Transverse colon (tissue), 4 donors: Measurements from ENCODE around the gene SRSF9. TPM values are rescaled to one million over a fixed set of nuclear protein-coding genes. Genes with fewer than 3 reads are reported as not detected.

Experiments used
- DNase-seq: peaks from one replicate; pipeline ENCODE4 v3.0.0-alpha.2; 2019
- H3K27ac ChIP-seq, 4 donors: fragments of 200-600 bp; sonication (generic); 2 replicates each; pipeline ENCODE4 v1.5.1; 2016 to 2018; ENCODE audit warnings: inconsistent platforms in 4 of 4
- H3K27me3 ChIP-seq: fragments of 200-600 bp; sonication (generic); 2 replicates; pipeline ENCODE4 v1.5.1; 2017; ENCODE audit warnings: inconsistent platforms
- H3K36me3 ChIP-seq, 4 donors: fragments of 200-600 bp; sonication (generic); 2 replicates each; pipeline ENCODE4 v1.5.1; 2017 to 2019; ENCODE audit warnings: inconsistent platforms in 4 of 4
- H3K4me1 ChIP-seq, 4 donors: fragments of 200-600 bp; sonication (generic); 2 replicates each; pipeline ENCODE4 v1.5.1; 2017 to 2020; ENCODE audit warnings: inconsistent platforms in 4 of 4
- H3K4me3 ChIP-seq, 4 donors: fragments of 200-600 bp; sonication (generic); 1 replicate in 1 of 4; 2 replicates in 3 of 4; pipeline versions ENCODE4 v1.5.1 to v1.6.1; 2017 to 2019; ENCODE audit warnings: inconsistent platforms in 4 of 4
- H3K9me3 ChIP-seq, 2 donors: fragments of 200-600 bp; sonication (generic); 2 replicates each; pipeline ENCODE4 v1.5.1; 2017 to 2019; ENCODE audit warnings: inconsistent platforms in 2 of 2
- EP300 ChIP-seq: sonication (generic); formaldehyde crosslinking; IDR thresholded peaks from one replicate; pipeline ENCODE4 v1.6.1; 2017; ENCODE audit warnings: antibody characterized with exemption, low read depth
- POLR2A ChIP-seq: fragments of 450-650 bp; IDR thresholded peaks from one replicate; pipeline ENCODE4 v1.6.1; 2016; ENCODE audit warnings: antibody characterized with exemption, mild to moderate bottlenecking, moderate library complexity
- POLR2AphosphoS5 ChIP-seq, 3 donors: sonication (generic); formaldehyde crosslinking; IDR thresholded peaks; one replicate each; pipeline ENCODE4 v1.6.1; 2016; ENCODE audit warnings: antibody characterized with exemption in 3 of 3
- WGBS, 2 donors: methylation state at CpG; one replicate each; pipeline ENCODE4 v1.1.5; 2018; ENCODE audit warnings: low coverage in 1 of 2; 5-methylcytosine and 5-hydroxymethylcytosine counted together
- in situ Hi-C, 4 donors: fragments of 200-750 bp; cut with MboI; loops; one replicate each; pipeline versions ENCODE4 v1.15.0 to v1.15.1; 2017; ENCODE audit warnings: low sequenced_read_pairs in 3 of 4, low pct_ligation_motif_present in 1 of 4, low pct_unique_long_range_greater_than_20kb in 1 of 4
- intact Hi-C: fragments of 100-400 bp; cut with DNase I; formaldehyde crosslinking; loops from one replicate; pipeline ENCODE4 v1.15.1; 2023; ENCODE audit warnings: low total_unique reads
- total RNA-seq, 4 donors: library from RNA; depleted of rRNA; stranded (reverse); fragments of >200 nt; gene quantifications; one replicate each; pipeline ENCODE4 v1.1.0, GENCODE V29; 2016
- TF ChIP-seq, protein P1 (sequence below), 5 experiments: fragments of 200-600 bp in 3 of 5; fragments of 450-650 bp in 2 of 5; sonication (generic) in 3 of 5; IDR thresholded peaks; 1 replicate in 2 of 5; 2 replicates in 3 of 5; pipeline ENCODE4 v1.5.1; 2016 to 2017; ENCODE audit warnings: antibody characterized with exemption in 5 of 5, inconsistent platforms in 3 of 5, mild to moderate bottlenecking in 2 of 5, moderate library complexity in 1 of 5

The SRSF9 gene
- total RNA-seq, 4 donors from 2014 or later = 33.7 to 93.8 (median 64.5) TPM

DNA sequence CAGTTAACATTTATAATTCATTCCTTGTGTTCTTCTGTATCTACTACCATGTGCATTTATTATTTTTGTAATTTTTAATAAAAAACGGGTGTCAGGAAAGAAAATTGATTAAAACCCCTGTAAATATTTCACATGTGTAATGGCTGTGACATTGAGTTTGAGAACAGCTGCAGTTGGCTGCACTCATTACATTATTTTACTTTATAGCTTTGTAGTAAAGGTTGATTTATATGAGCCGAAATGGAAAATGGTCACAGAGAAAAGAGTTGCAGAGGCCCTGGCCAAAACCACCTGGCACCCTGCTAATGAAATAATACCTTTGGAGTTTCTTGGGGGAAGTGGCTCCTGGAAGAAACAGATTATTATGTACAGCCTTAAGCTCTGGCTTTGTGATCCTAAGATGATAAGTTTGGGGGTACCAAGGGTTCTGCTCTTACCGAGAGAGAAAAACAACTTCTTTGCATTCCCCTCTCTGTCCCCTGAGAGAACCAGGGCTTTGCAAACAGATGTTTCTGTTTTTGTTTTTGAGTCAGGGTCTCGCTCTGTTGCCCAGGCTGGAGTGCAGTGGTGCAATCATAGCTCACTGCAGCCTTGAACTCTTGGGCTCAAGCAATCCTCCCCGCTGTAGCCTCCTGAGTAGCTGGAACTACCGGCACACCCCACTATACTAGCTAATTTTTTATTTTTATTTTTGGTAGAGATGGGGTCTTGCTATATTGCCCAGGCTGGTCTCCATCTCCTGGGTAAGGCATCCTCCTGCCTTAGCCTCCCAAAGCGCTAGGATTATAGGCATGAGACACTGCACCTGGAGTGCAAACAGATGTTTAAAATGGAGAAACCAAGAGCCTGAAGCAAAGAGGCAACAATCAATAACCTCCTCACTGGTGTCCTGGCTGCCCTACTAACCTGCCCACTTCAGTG, 16.7 kb upstream of the SRSF9 start:
- Histone ChIP-seq H3K9me3 (no peaks in the 10 kb centered on the region), H3K27me3 (no peaks in the 10 kb centered on the region), H3K4me3 (no peak overlapping the region), H3K36me3 (no peaks in the 10 kb centered on the region), H3K27ac (no peak overlapping the region), H3K4me1 (no peaks in the 10 kb centered on the region)
- 76 to 83% methylated on average over 4 to 7 of the region's 7 CpGs for WGBS, 2 donors
- in situ Hi-C loops = no loop called here
- no peak for DNase-seq
- intact Hi-C loops = no loop called here
- TF ChIP-seq, protein P1, sequence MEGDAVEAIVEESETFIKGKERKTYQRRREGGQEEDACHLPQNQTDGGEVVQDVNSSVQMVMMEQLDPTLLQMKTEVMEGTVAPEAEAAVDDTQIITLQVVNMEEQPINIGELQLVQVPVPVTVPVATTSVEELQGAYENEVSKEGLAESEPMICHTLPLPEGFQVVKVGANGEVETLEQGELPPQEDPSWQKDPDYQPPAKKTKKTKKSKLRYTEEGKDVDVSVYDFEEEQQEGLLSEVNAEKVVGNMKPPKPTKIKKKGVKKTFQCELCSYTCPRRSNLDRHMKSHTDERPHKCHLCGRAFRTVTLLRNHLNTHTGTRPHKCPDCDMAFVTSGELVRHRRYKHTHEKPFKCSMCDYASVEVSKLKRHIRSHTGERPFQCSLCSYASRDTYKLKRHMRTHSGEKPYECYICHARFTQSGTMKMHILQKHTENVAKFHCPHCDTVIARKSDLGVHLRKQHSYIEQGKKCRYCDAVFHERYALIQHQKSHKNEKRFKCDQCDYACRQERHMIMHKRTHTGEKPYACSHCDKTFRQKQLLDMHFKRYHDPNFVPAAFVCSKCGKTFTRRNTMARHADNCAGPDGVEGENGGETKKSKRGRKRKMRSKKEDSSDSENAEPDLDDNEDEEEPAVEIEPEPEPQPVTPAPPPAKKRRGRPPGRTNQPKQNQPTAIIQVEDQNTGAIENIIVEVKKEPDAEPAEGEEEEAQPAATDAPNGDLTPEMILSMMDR (IDR thresholded peaks at IDR 0.05) = no peak
- TF ChIP-seq POLR2AphosphoS5 (IDR thresholded peaks at IDR 0.05) = no peak
- TF ChIP-seq POLR2A = no peak
- no peak for TF ChIP-seq EP300

GRCh38 chr12:120483621-120484020, 14.1 kb upstream of the SRSF9 start:
- TF ChIP-seq, protein P1 (IDR thresholded peaks at IDR 0.05) = no peak
- no peak for TF ChIP-seq EP300
- no peak for TF ChIP-seq POLR2AphosphoS5 (IDR thresholded peaks at IDR 0.05)
- no peak for TF ChIP-seq POLR2A
- peaks cover 0 to 5% (median 2%) of the 10 kb centered on the region in 4 donors for H3K4me1 ChIP-seq
- no peak overlapping the region for H3K27ac ChIP-seq
- in situ Hi-C loops (no loop called here), intact Hi-C loops (no loop called here)
- H3K36me3 ChIP-seq = no peaks in the 10 kb centered on the region
- no peak for DNase-seq
- H3K4me3 ChIP-seq = no peak overlapping the region
- WGBS, 2 donors = 83 to 96% methylated on average over 1 of the region's 1 CpG
- H3K27me3 ChIP-seq = no peaks in the 10 kb centered on the region
- H3K9me3 ChIP-seq = no peaks in the 10 kb centered on the region

GRCh38 chr12:120481022-120481767, 11.6 kb upstream of the SRSF9 start:
- in situ Hi-C loops = no loop called here
- intact Hi-C loops = no loop called here
- H3K36me3 ChIP-seq = no peaks in the 10 kb centered on the region
- DNase-seq = no peak
- H3K9me3 ChIP-seq = no peaks in the 10 kb centered on the region
- H3K27me3 ChIP-seq = no peaks in the 10 kb centered on the region
- no peak overlapping the region for H3K27ac ChIP-seq
- H3K4me3 ChIP-seq = no peak overlapping the region
- no peak for TF ChIP-seq POLR2AphosphoS5 (IDR thresholded peaks at IDR 0.05)
- TF ChIP-seq, protein P1 (IDR thresholded peaks at IDR 0.05) = no peak
- TF ChIP-seq EP300 = no peak
- no peak for TF ChIP-seq POLR2A
- 94% methylated on average over 8 to 9 of the region's 9 CpGs for WGBS, 2 donors
- peaks cover 0 to 5% (median 2%) of the 10 kb centered on the region in 4 donors for H3K4me1 ChIP-seq

DNA sequence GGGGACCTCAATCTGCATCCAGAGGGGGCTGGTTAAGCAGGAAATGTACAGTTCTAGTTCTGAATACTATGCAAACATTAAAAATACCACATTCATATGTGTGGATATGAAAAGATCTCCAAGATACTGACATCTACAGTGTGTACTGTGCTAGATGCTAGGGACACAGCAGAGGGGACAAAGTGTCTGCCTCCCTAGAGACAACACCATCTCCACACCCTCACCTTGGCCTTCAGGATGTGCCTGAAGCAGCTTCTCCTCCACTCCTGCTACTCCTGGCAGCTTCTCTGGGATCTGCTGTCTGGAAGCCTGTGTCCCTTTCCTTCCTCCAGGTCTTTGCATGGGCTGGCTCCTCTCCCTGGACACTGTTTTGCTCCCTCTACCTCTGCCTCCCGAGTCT, 10.7 kb upstream of the SRSF9 start:
- Histone ChIP-seq H3K9me3 (no peaks in the 10 kb centered on the region), H3K36me3 (no peaks in the 10 kb centered on the region), H3K27me3 (no peaks in the 10 kb centered on the region), H3K27ac (no peak overlapping the region), H3K4me1 (peaks cover 0 to 5% (median 2%) of the 10 kb centered on the region in 4 donors), H3K4me3 (no peak overlapping the region)
- no peak for DNase-seq
- WGBS, 2 donors = 87% methylated on average over 1 of the region's 1 CpG; no CpG with 5 or more reads in 1 of the 2 donors
- in situ Hi-C loops = no loop called here
- TF ChIP-seq EP300 = no peak
- TF ChIP-seq, protein P1 (IDR thresholded peaks at IDR 0.05) = no peak
- no peak for TF ChIP-seq POLR2AphosphoS5 (IDR thresholded peaks at IDR 0.05)
- TF ChIP-seq POLR2A = no peak
- intact Hi-C loops = no loop called here
